ENCODE results near the gene CACNB1. TPM values are rescaled to one million over a fixed set of nuclear protein-coding genes. Genes with fewer than 3 reads are reported as not detected.

CACNB1 gene
- polyA plus RNA-seq, 1 of the 3 experiments (the other 2 are of a cell fraction): 7.4 TPM

- ChIA-PET CTCF (interaction anchor here (0.9 to 1.2 kb wide), 2 partner anchors 164 kb away, joined by 3 to 5 read pairs; no protein-coding TSS in a partner anchor), POLR2A (no interaction called here)
- no peaks in the 10 kb centered on the region for H3K9me3 ChIP-seq
- peaks cover 13% of the 10 kb centered on the region; the same call in 1 of the 2 replicates for H3K27me3 ChIP-seq (ENCODE audit: insufficient read depth)
- H3K4me1 ChIP-seq (ENCODE audit: control insufficient read depth in 1 of 2, insufficient read depth in 2 of 2, low read depth in 1 of 2, low read length in 1 of 2): peaks cover 0 to 28% of the 10 kb centered on the region in 2 experiments; a peak in 1 of 4 replicates
- H3F3A ChIP-seq (replicated peaks; ENCODE audit: insufficient read depth): no peaks in the 10 kb centered on the region
- no peak overlapping the region for H2AFZ ChIP-seq (ENCODE audit: low read depth)
- whole genome bisulfite sequencing (ENCODE audit: low lambda C conversion rate): 62% methylated on average over 13 of the region's 13 CpGs
- no peaks in the 10 kb centered on the region for H3K36me3 ChIP-seq (replicated peaks in 1 of 2; ENCODE audit: control insufficient read depth in 1 of 2, insufficient read depth in 2 of 2, low read length in 1 of 2)
- TF ChIP-seq EZH2phosphoT487 (IDR thresholded peaks at IDR 0.05; ENCODE audit: borderline replicate concordance, low read depth) (no peak), RFX5 (IDR thresholded peaks at IDR 0.05; ENCODE audit: low read length) (no peak), CHD2 (IDR thresholded peaks at IDR 0.05; ENCODE audit: low read length, partially characterized antibody) (no peak), EP300 (IDR thresholded peaks at IDR 0.05; ENCODE audit: borderline replicate concordance in 1 of 2, low read depth in 1 of 2, low read length in 1 of 2) (no peak), FOXM1 (IDR thresholded peaks at IDR 0.05; ENCODE audit: low read depth) (no peak), SIN3A (IDR thresholded peaks at IDR 0.05; ENCODE audit: borderline replicate concordance, low read depth, low read length) (no peak), TAF1 (IDR thresholded peaks at IDR 0.05; ENCODE audit: borderline replicate concordance, low read depth, low read length) (no peak), FOSL2 (IDR thresholded peaks at IDR 0.05; ENCODE audit: borderline replicate concordance, low read depth) (no peak), YY1 (IDR thresholded peaks at IDR 0.05; ENCODE audit: low read depth) (no peak), MEF2A (IDR thresholded peaks at IDR 0.05; ENCODE audit: borderline replicate concordance, low read depth) (no peak)
- no peak overlapping the region for H3K4me2 ChIP-seq
- no peak overlapping the region for H3K27ac ChIP-seq (ENCODE audit: low read depth in 2 of 2, low read length in 1 of 2)
- no peaks in the 10 kb centered on the region for H3K9me2 ChIP-seq
- H3K79me2 ChIP-seq (ENCODE audit: insufficient read depth): no peaks in the 10 kb centered on the region
- DNase-seq: no peak
- no peak overlapping the region for H3K9ac ChIP-seq
- H3K4me3 ChIP-seq (ENCODE audit: low read depth in 2 of 2, low read length in 1 of 2): no peak overlapping the region
- no peaks in the 10 kb centered on the region for H4K20me1 ChIP-seq (ENCODE audit: insufficient read depth)
Observed at GRCh38 chr17:39147221-39148185, 50.0 kb downstream of the CACNB1 start.

- no peaks in the 10 kb centered on the region for H4K20me1 ChIP-seq (ENCODE audit: insufficient read depth)
- POLR2A ChIA-PET: no interaction called here
- TF ChIP-seq MAX (IDR thresholded peaks at IDR 0.05; ENCODE audit: low read depth): no peak
- no peak for TF ChIP-seq MEF2A (IDR thresholded peaks at IDR 0.05; ENCODE audit: borderline replicate concordance, low read depth)
- no peak for TF ChIP-seq REST (IDR thresholded peaks at IDR 0.05; ENCODE audit: low read depth, low read length)
- TF ChIP-seq EP300 (IDR thresholded peaks at IDR 0.05; ENCODE audit: borderline replicate concordance in 1 of 2, low read depth in 1 of 2, low read length in 1 of 2): no peak
- no peak for TF ChIP-seq RFX5 (IDR thresholded peaks at IDR 0.05; ENCODE audit: low read length)
- TF ChIP-seq FOSL2 (IDR thresholded peaks at IDR 0.05; ENCODE audit: borderline replicate concordance, low read depth): no peak
- no peak for TF ChIP-seq RXRA (IDR thresholded peaks at IDR 0.05; ENCODE audit: borderline replicate concordance, low read depth)
- TF ChIP-seq USF2 (IDR thresholded peaks at IDR 0.05; ENCODE audit: borderline replicate concordance, low read depth, low read length): no peak
- TF ChIP-seq NRF1 (IDR thresholded peaks at IDR 0.05; ENCODE audit: low read depth, low read length): no peak
- TF ChIP-seq CTCF (IDR thresholded peaks at IDR 0.05): no peak
Observed at GRCh38 chr17:39146273-39146672, 51.2 kb downstream of the CACNB1 start.

More at GRCh38 chr17:39146273-39146672, 51.2 kb downstream of the CACNB1 start:
- Histone ChIP-seq H3K27me3 (ENCODE audit: insufficient read depth) (peaks cover 13% of the 10 kb centered on the region; the same call in 1 of the 2 replicates), H3K9me3 (no peaks in the 10 kb centered on the region), H3K36me3 (replicated peaks in 1 of 2; ENCODE audit: control insufficient read depth in 1 of 2, insufficient read depth in 2 of 2, low read length in 1 of 2) (no peaks in the 10 kb centered on the region), H3K4me1 (ENCODE audit: control insufficient read depth in 1 of 2, insufficient read depth in 2 of 2, low read depth in 1 of 2, low read length in 1 of 2) (peaks cover 0 to 22% of the 10 kb centered on the region in 2 experiments; a peak in 1 of 4 replicates), H3K27ac (ENCODE audit: low read depth in 2 of 2, low read length in 1 of 2) (no peak overlapping the region), H3K4me2 (no peak overlapping the region), H3K4me3 (ENCODE audit: low read depth in 2 of 2, low read length in 1 of 2) (no peak overlapping the region), H2AFZ (ENCODE audit: low read depth) (no peak overlapping the region), H3F3A (replicated peaks; ENCODE audit: insufficient read depth) (no peaks in the 10 kb centered on the region), H3K9me2 (no peaks in the 10 kb centered on the region), H3K9ac (no peak overlapping the region), H3K79me2 (ENCODE audit: insufficient read depth) (no peaks in the 10 kb centered on the region)
- no peak for DNase-seq
- CTCF ChIA-PET: interaction anchor here (0.7 to 3.7 kb wide), 2 partner anchors 29 to 163 kb away, joined by 3 to 24 read pairs; no protein-coding TSS in a partner anchor
- 80% methylated on average over 3 of the region's 3 CpGs for WGBS (ENCODE audit: low lambda C conversion rate)
